Activated naive CD4-positive, alpha-beta T cell treated with Interleukin-2 at 50 U/mL for 16 hours (primary cell): Measurements from ENCODE around the gene TAF1A.

ENCODE experiments used
- DNase-seq: peaks from one replicate; pipeline ENCODE4 v3.0.0-alpha.2; 2020

TAF1A gene

DNA sequence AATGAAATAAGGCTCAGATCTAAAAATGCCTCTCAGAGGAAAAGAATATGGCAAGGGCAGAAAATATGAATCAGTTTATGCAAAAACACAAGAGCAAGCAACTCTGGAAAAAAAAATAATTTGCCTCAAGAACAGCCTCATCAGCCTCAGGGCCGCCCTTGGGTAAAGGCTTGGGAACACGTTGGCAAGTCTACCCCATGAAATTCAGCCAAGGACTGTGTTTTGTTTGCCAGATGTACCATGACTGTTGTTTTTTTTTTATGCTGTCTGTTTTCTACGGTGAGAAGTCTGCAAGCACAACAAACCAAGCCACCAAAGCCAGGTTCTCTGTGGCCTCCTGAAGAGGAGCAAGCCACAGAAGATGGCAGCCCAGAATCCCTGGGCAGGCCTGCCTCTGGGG is 59.8 kb downstream of the TAF1A start:
- no peak for DNase-seq

DNA sequence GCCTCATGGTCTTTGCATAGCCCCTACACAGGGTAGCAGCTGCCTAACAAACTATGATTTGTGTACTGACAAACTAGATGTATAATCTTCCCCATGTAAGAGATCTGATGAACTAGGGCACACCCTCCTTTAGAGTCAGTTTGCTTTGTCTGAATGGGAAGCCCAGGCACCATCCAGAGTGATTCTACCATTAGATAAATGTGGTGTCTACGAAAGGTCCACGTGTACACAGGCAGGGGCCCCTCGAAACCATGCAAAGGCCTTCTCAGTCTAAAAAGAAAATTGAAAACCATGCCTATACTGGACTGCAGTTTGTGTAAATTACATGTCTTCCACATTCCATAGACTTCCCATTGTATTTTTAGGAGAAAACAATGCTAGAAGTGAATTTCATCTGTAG is 60.6 kb downstream of the TAF1A start:
- DNase-seq: no peak

DNA sequence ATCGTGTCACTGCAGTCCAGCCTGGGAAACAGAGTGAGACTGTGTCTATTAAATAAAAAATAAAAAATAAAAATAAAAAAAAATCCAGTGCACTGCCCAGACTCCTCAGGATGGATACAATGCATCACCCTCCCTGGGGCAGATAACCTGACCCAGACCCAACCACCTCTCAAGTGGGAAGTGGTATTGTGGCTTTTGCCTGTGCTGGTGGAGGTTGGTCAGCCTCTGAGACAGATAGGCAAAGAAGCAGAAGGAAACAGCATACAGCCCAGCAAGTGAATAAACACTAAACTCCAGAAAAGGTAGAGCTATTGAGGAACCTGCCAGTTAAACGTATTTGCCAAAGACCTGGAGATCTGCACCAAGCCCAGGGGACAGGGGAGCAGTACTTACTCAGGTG is 63.8 kb downstream of the TAF1A start:
- no peak for DNase-seq

DNA sequence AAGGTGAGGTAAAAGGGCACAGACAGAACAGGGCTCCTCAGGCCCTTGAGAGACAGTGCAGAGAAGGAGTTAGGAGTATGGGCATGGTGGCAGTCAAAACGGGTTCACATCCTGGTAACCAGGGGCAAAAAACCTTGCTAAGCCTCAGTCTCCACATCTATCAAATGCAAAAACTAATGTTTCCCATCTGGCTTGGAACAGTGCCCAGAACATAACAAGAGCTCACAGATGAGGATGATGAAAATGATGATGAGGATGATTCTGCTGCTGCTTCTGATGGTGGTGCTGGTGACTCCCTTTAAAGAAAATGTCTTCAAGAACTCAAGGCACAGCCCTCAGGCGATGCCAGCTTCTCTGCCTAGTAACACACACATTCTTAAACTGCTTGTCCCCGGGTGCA is 65.9 kb downstream of the TAF1A start:
- DNase-seq: no peak

DNA sequence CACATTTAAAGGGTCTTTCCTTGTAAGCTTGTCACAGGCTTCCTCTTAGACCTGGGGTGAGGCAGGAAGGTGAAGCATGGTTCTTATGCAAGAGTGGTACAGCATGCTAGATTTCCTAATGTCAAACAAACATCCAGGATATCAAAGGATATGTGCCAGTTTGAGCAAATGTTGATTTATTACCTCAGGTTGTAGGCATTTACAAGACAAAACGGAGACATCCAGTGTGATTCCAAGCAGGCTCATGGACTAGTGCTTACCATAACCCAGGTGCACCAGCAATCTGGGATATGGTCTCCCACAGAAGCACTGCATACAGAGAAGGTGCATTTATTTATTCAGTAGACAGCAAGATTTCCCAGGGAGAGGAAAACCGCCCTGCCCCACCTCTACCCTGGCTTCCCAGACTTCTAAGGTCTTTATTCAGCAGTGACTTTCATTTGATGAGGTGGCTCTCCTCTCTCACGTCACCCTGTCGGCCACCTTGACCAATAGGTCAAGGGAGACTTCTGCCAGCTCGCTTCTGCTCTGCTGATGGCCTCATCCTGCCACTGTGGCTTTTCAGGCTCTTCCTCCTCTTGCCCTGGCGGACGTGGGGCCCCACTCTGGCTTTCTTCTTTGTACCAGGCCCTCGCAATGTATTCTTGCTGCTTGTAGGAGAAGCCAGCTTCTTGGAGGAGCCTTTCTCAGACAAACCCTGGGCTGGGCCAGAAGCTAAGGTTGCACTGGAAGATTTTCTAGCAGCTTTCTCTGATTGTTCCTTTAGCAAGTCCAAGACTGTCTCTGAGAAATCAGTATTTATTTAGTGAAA is 67.4 kb downstream of the TAF1A start:
- no peak for DNase-seq

DNA sequence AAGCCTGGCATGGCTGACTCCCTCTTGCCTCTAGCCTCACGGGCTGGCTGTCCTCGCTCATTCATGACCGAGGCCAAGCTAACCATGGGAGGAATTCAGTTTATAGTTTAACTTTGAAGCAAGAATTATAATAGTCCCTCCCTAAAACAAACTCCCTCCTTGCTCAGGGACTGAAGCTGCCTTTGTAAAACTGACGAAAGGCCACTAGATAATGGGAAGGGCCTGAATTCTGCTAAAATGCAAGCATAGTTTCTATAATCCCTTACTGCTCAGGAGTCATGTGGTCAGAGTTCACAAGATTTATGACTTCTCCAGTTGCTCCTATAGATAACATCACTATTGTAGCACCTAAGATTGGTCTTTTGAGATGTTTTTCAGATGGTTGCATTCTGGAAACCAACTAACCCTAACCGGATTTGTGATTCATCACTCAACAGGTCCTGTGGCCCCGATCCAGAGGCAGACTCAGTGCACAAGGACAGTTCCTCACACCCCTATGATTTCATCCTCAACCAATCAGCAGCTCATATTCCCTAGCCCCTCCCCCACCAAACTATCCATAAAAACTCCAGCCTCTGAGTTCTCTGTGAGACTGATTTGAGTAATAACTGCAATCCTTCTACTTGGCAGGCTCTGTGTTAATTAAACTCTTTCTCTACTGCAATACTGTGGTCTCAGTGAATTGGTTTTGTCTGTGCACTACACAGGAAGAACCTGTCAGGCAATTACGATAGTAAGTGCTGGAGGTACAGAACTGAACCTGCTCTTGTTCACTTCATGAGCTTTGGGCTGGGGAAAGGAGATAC is 68.2 kb downstream of the TAF1A start:
- DNase-seq: no peak
